ENCODE measurements around the gene SIDT2.

SIDT2 gene

GRCh38 chr11:117157507-117157906, 21.0 kb upstream of the SIDT2 start:
- H3K36me3 ChIP-seq, result peaks cover 76% of the 10 kb centered on the region
- no peak for DNase-seq
- no peaks in the 10 kb centered on the region for H3K4me1 ChIP-seq
- no peak overlapping the region for H3K4me3 ChIP-seq (ENCODE audit: low read depth, low read length)
- H3K9me3 ChIP-seq, result no peaks in the 10 kb centered on the region
- no peaks in the 10 kb centered on the region for H3K27me3 ChIP-seq
- TF ChIP-seq CTCF (IDR thresholded peaks at IDR 0.05; ENCODE audit: low read depth, low read length), result no peak

GRCh38 chr11:117159892-117160291, 18.7 kb upstream of the SIDT2 start:
- no peaks in the 10 kb centered on the region for H3K9me3 ChIP-seq
- peaks cover 84% of the 10 kb centered on the region for H3K36me3 ChIP-seq
- no peak for TF ChIP-seq CTCF (IDR thresholded peaks at IDR 0.05; ENCODE audit: low read depth, low read length)
- no peak for DNase-seq
- no peaks in the 10 kb centered on the region for H3K4me1 ChIP-seq
- no peaks in the 10 kb centered on the region for H3K27me3 ChIP-seq
- no peak overlapping the region for H3K4me3 ChIP-seq (ENCODE audit: low read depth, low read length)

- Histone ChIP-seq H3K4me3 (ENCODE audit: low read depth, low read length) (no peak overlapping the region), H3K9me3 (no peaks in the 10 kb centered on the region), H3K36me3 (peaks cover 85% of the 10 kb centered on the region), H3K27me3 (no peaks in the 10 kb centered on the region), H3K4me1 (no peaks in the 10 kb centered on the region)
- TF ChIP-seq CTCF (IDR thresholded peaks at IDR 0.05; ENCODE audit: low read depth, low read length), result no peak
- DNase-seq, result no peak
Observed at GRCh38 chr11:117160826-117161225, 17.7 kb upstream of the SIDT2 start.

- no peak for TF ChIP-seq CTCF (IDR thresholded peaks at IDR 0.05; ENCODE audit: low read depth, low read length)
- no peaks in the 10 kb centered on the region for H3K9me3 ChIP-seq
- no peak overlapping the region for H3K4me3 ChIP-seq (ENCODE audit: low read depth, low read length)
- DNase-seq, result no peak
- H3K36me3 ChIP-seq, result peaks cover 85% of the 10 kb centered on the region
- H3K4me1 ChIP-seq, result no peaks in the 10 kb centered on the region; the same call in none of the 2 replicates
- H3K27me3 ChIP-seq, result no peaks in the 10 kb centered on the region
Observed at GRCh38 chr11:117166491-117166890, 12.1 kb upstream of the SIDT2 start.

- no peak for DNase-seq
- Histone ChIP-seq H3K9me3 (no peaks in the 10 kb centered on the region), H3K4me3 (ENCODE audit: low read depth, low read length) (no peak overlapping the region), H3K27me3 (no peaks in the 10 kb centered on the region), H3K4me1 (peaks cover 16% of the 10 kb centered on the region), H3K36me3 (peaks cover 58% of the 10 kb centered on the region)
- TF ChIP-seq CTCF (IDR thresholded peaks at IDR 0.05; ENCODE audit: low read depth, low read length), result no peak
Observed at GRCh38 chr11:117169736-117170135, 8.8 kb upstream of the SIDT2 start.

- Histone ChIP-seq H3K9me3 (no peaks in the 10 kb centered on the region), H3K4me1 (peaks cover 16% of the 10 kb centered on the region), H3K27me3 (no peaks in the 10 kb centered on the region), H3K36me3 (peaks cover 54% of the 10 kb centered on the region), H3K4me3 (ENCODE audit: low read depth, low read length) (no peak overlapping the region)
- no peak for DNase-seq
- no peak for TF ChIP-seq CTCF (IDR thresholded peaks at IDR 0.05; ENCODE audit: low read depth, low read length)
Observed at GRCh38 chr11:117170210-117170609, 8.3 kb upstream of the SIDT2 start.
